Bronchial epithelial cell (primary cell): ENCODE data around the gene ITPK1. TPM values are rescaled to one million over a fixed set of nuclear protein-coding genes. Genes with fewer than 3 reads are reported as not detected.
A peak's percentile ranks its signal among the peaks of the same experiment; 100 is the strongest.

ENCODE experiments used
- DNase-seq: peaks from one replicate; pipeline ENCODE4 v3.0.0-alpha.2; 2010; ENCODE audit warnings: low read depth
- FAIRE-seq: peaks from 2 replicates; lab custom pipeline; 2011; peaks lifted over from hg19 to GRCh38; lab: Jason Lieb, UNC
- H3K27me3 ChIP-seq: 2 replicates; pipeline ENCODE4 v1.5.1; 2011; ENCODE audit warnings: low read length; ENCODE audit not compliant: control insufficient read depth, insufficient read depth
- H3K36me3 ChIP-seq: 2 replicates; pipeline ENCODE4 v1.5.1; 2011; ENCODE audit warnings: low read length; ENCODE audit not compliant: control insufficient read depth, insufficient read depth
- H3K4me3 ChIP-seq: 2 replicates; pipeline ENCODE4 v1.5.1; 2011; ENCODE audit warnings: mild to moderate bottlenecking, low read depth, low read length, control low read depth
- CTCF ChIP-seq: IDR thresholded peaks from 2 replicates; pipeline ENCODE4 v1.5.1; 2011; ENCODE audit warnings: mild to moderate bottlenecking, moderate library complexity, low read length, control low read depth, inconsistent platforms; ENCODE audit not compliant: insufficient read depth, severe bottlenecking
- total RNA-seq: library from RNA; depleted of rRNA; stranded (reverse); fragments of >200 nt; gene quantifications from 2 replicates; pipeline ENCODE4 v1.2.1, GENCODE V29; 2014

ITPK1 gene
- total RNA-seq, 1 donor from 2014 or later: 39.8 TPM

DNA sequence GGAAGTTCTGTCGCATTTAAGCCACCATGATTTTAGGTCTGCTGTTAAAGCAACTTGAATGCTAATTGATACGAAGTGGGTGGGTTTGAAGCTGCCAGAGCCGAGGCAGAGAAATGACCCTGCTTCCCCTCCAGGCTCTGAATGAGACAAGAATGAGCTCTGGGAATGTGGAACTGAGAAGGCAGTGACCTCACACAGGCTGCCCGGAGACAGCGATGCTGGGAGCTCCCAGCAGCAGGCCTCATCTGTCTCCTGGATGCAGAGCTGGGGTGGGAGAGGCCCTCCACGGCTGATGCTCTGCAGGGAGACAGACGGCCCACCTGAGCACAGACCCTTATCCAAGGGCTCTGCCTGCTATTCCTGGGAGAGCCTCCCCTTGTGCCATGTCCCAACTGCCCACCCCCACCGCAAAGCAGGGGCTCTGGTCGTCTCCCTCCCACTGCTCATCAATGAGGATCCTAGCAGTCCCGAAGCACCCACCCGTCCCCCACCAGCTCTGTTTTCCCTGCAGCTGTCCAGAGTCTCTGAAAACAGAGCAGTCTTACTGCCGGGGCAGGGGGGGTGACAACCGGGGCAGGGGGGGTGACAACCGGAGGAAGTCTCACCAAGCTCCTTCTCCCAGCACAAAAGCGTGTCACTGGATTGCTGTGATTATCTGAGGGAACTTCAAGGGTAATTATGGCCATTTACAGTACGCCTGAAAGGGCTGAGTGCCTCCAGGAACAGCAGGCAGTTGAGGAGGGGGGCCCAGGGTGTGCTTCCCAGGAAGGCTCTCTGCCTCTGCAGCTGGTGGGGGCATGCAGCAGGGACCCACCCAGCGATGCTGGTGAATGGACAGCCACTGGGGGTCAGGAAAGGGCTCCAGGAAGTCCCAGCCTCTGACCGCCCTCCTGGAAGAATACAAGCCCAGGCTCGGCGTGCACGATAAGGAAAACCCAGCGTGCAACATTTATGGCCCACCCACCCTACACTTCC, 125.0 kb downstream of the ITPK1 start:
- Histone ChIP-seq H3K4me3 (no peak overlapping the region), H3K27me3 (no peaks in the 10 kb centered on the region), H3K36me3 (peaks cover 12% of the 10 kb centered on the region)
- no peak for FAIRE-seq
- no peak for TF ChIP-seq CTCF
- DNase-seq: no peak

DNA sequence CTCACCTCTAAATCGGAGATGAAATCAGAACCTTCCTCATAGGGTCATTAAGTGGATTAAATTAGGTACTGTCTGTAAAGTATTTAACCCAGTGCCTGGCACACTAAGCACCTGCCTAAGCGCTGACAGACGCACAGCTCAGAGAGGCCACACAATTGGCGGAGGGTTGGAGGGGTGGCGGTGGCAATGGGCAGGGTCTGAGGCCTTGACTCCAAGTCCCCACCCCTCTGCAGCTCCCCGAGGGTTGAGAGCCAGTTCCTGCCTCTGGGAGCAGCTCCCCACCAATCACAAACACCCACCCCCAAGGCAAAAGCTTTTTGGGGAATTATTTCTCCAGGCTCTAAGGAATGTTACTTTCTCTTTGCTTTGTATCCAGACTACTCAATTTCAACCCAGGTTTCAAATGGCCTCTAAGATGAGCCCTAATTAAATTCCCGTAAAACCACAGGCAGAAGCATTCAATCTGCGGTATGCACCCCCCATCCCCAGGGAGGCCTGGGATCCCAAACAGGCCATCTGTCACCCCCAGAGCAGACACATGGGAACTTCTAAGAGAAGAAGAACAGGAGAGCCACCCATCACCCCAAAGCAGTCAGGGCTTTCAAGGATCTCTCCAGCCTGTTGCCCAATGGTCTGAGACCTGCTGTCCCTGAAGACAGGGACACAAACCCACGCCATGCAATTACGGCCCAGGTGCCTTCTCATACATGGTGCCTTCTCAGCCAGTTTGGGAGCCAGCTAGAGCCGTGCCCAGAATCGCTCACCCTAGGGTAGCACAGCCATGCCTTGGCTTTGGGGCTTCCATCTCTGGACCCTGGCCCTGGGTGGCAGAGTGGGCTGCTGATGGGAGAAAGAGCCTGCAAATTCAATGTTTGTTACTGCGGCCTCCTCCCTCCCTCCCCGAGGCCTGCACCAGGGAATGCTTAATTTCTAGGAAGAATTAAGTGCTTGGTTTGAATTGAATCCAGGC, 126.7 kb downstream of the ITPK1 start:
- TF ChIP-seq CTCF: no peak
- FAIRE-seq (no peak), DNase-seq (no peak)
- Histone ChIP-seq H3K36me3 (peaks cover 12% of the 10 kb centered on the region), H3K27me3 (no peaks in the 10 kb centered on the region), H3K4me3 (no peak overlapping the region)

GRCh38 chr14:92987713-92988510, 127.8 kb downstream of the ITPK1 start:
- Histone ChIP-seq H3K36me3 (peaks cover 7% of the 10 kb centered on the region), H3K27me3 (no peaks in the 10 kb centered on the region), H3K4me3 (no peak overlapping the region)
- FAIRE-seq (no peak), DNase-seq (no peak)
- no peak for TF ChIP-seq CTCF

GRCh38 chr14:92987148-92987570, 128.6 kb downstream of the ITPK1 start:
- DNase-seq: no peak
- no peak for TF ChIP-seq CTCF
- H3K36me3 ChIP-seq: peaks cover 6% of the 10 kb centered on the region
- no peaks in the 10 kb centered on the region for H3K27me3 ChIP-seq
- FAIRE-seq: no peak
- H3K4me3 ChIP-seq: no peak overlapping the region

- no peak for TF ChIP-seq CTCF
- Histone ChIP-seq H3K4me3 (no peak overlapping the region), H3K27me3 (no peaks in the 10 kb centered on the region), H3K36me3 (peaks cover 9% of the 10 kb centered on the region)
- DNase-seq (peak; percentile 53), FAIRE-seq (no peak)
Measured at GRCh38 chr14:92986254-92987147, 129.2 kb downstream of the ITPK1 start.
